K562 (cell line): ENCODE results near the gene ACBD3. TPM values are rescaled to one million over a fixed set of nuclear protein-coding genes. Genes with fewer than 3 reads are reported as not detected.
A peak's percentile ranks its signal among the peaks of the same experiment; 100 is the strongest.

ENCODE experiments used
- ATAC-seq: fragments of 200-7000 bp; cut with Tn5 transposase; 3 replicates; pipeline ENCODE4 v1.9.1; 2020; ENCODE audit warnings: moderate library complexity
- BruUV-seq: library from RNA; stranded (reverse); fragments of 400-500 nt; replicated peaks from 2 replicates; lab custom pipeline; 2021; lab: Mats Ljungman, UMichigan
- CTCF ChIA-PET: fragments of 300-600 bp; formaldehyde crosslinking; extraction: SDS; loops from one replicate; lab custom pipeline; 2021; ENCODE audit warnings: low intra/inter-chr PET ratio; lab: Yijun Ruan, JAX
- POLR2A ChIA-PET: fragments of 300-600, 350-650 bp; sonication (Branson Sonifier 250); formaldehyde crosslinking; extraction: SDS; loops from one replicate; lab custom pipeline; 2021; ENCODE audit warnings: antibody characterized with exemption, inconsistent platforms; lab: Yijun Ruan, JAX
- DNase-seq, 4 experiments: peaks; one replicate each; pipeline versions ENCODE4 v3.0.0 to v3.0.0-alpha.2; 2011 to 2018; ENCODE audit warnings: low spot score in 3 of 4, mixed read lengths in 3 of 4; ENCODE audit errors: extremely low read depth in 1 of 4
- FAIRE-seq: peaks from 2 replicates; lab custom pipeline; 2011; peaks lifted over from hg19 to GRCh38; lab: Jason Lieb, UNC
- H2AFZ ChIP-seq: 2 replicates; pipeline ENCODE4 v1.6.0; 2011; ENCODE audit warnings: low read depth, low read length, control low read depth, inconsistent platforms
- H3K27ac ChIP-seq: fragments of 200-600 bp; 3 replicates; pipeline ENCODE4 v1.8.0; 2011; ENCODE audit warnings: low read depth, mild to moderate bottlenecking, control low read depth, inconsistent platforms, low read length, moderate library complexity, mixed read lengths; ENCODE audit errors: extremely low read depth
- H3K27me3 ChIP-seq, 2 experiments: fragments of 300-600 bp in 1 of 2; 2 replicates in 1 of 2; 3 replicates in 1 of 2; pipeline versions ENCODE4 v1.6.0 to v1.8.0; 2011; ENCODE audit warnings: inconsistent platforms in 2 of 2, low read length in 2 of 2, mild to moderate bottlenecking in 1 of 2, mixed read lengths in 1 of 2, moderate library complexity in 1 of 2; ENCODE audit not compliant: control insufficient read depth in 2 of 2, insufficient read depth in 2 of 2
- H3K36me3 ChIP-seq: fragments of 300-600 bp; 3 replicates; pipeline ENCODE4 v1.8.0; 2011; ENCODE audit warnings: mild to moderate bottlenecking, low read length, inconsistent platforms; ENCODE audit not compliant: control insufficient read depth, insufficient read depth
- H3K4me1 ChIP-seq, 2 experiments: fragments of 200-600 bp in 1 of 2; replicated peaks in 1 of 2; 2 replicates in 1 of 2; 3 replicates in 1 of 2; pipeline versions ENCODE4 v1.5.1 to v1.8.0; 2011; ENCODE audit warnings: inconsistent platforms in 2 of 2, low read length in 2 of 2, mild to moderate bottlenecking in 1 of 2, mixed read lengths in 1 of 2, moderate library complexity in 1 of 2; ENCODE audit not compliant: control insufficient read depth in 2 of 2, insufficient read depth in 2 of 2
- H3K4me2 ChIP-seq: 2 replicates; pipeline ENCODE4 v1.6.1; 2011; ENCODE audit warnings: low read length, control low read depth, inconsistent platforms, mixed read lengths; ENCODE audit not compliant: insufficient read depth
- H3K4me3 ChIP-seq: fragments of 200-600 bp; sonication (generic), shearing (Covaris generic); 2 replicates; pipeline ENCODE4 v1.5.1; 2016; ENCODE audit warnings: control low read depth, inconsistent platforms
- H3K79me2 ChIP-seq: fragments of 200-600 bp; 3 replicates; pipeline ENCODE4 v1.8.0; 2011; ENCODE audit warnings: low read length, inconsistent platforms; ENCODE audit not compliant: control insufficient read depth, insufficient read depth
- H3K9ac ChIP-seq, 2 experiments: 2 replicates each; pipeline versions ENCODE4 v1.6.0 to v1.6.1; 2011; ENCODE audit warnings: low read depth in 2 of 2, low read length in 2 of 2, control low read depth in 1 of 2, inconsistent platforms in 1 of 2, mild to moderate bottlenecking in 1 of 2, mixed read lengths in 1 of 2; ENCODE audit not compliant: insufficient read depth in 1 of 2
- H3K9me1 ChIP-seq: one replicate; pipeline ENCODE4 v1.6.0; 2011; ENCODE audit warnings: inconsistent platforms, mild to moderate bottlenecking, low read length, moderate library complexity; ENCODE audit not compliant: control insufficient read depth, insufficient read depth
- H3K9me3 ChIP-seq: replicated peaks from 2 replicates; pipeline ENCODE4 v1.5.1; 2011; ENCODE audit warnings: low read depth, low read length, inconsistent platforms; ENCODE audit not compliant: control insufficient read depth, insufficient read depth
- H4K20me1 ChIP-seq: replicated peaks from 2 replicates; pipeline ENCODE4 v1.6.1; 2011; ENCODE audit warnings: low read length, inconsistent platforms, mixed read lengths; ENCODE audit not compliant: control insufficient read depth, insufficient read depth
- EGR1 ChIP-seq: fragments of 450-650 bp; conservative IDR thresholded peaks from 2 replicates; pipeline ENCODE4 v1.6.1; 2017; ENCODE audit warnings: mild to moderate bottlenecking
- HMG20B ChIP-seq: fragments of 250-450 bp; sonication (Bioruptor Pico); IDR thresholded peaks from 2 replicates; pipeline ENCODE4 v1.5.0; 2021; ENCODE audit warnings: mild to moderate bottlenecking
- KDM1A ChIP-seq, 2 experiments: fragments of 450-650 bp; IDR thresholded peaks; 2 replicates each; pipeline ENCODE4 v1.6.1; 2016; ENCODE audit warnings: mild to moderate bottlenecking in 2 of 2
- MEIS2 ChIP-seq: fragments of 450-650 bp; IDR thresholded peaks from 2 replicates; pipeline ENCODE4 v1.6.1; 2014; ENCODE audit warnings: mild to moderate bottlenecking; ENCODE audit not compliant: partially characterized antibody
- NFATC3 ChIP-seq: fragments of 450-650 bp; IDR thresholded peaks from 2 replicates; pipeline ENCODE4 v1.6.1; 2017; ENCODE audit warnings: mild to moderate bottlenecking
- NFXL1 ChIP-seq: fragments of 450-650 bp; formaldehyde crosslinking; IDR thresholded peaks from 2 replicates; pipeline ENCODE4 v1.4.0; 2021; ENCODE audit warnings: mild to moderate bottlenecking
- POLR2AphosphoS5 ChIP-seq: IDR thresholded peaks from 2 replicates; pipeline ENCODE4 v1.6.1; 2011; ENCODE audit warnings: mild to moderate bottlenecking, low read depth, low read length, moderate library complexity; ENCODE audit not compliant: control insufficient read depth, insufficient read depth
- PRPF4 ChIP-seq: fragments of 200-400 bp; formaldehyde crosslinking; IDR thresholded peaks from one replicate; pipeline ENCODE4 v1.6.1; 2017; ENCODE audit warnings: low read length, low read depth, mild to moderate bottlenecking; ENCODE audit not compliant: insufficient read depth, poor library complexity, severe bottlenecking
- WGBS: fragments of 100-300 bp; shearing (Covaris generic); methylation state at CpG from one replicate; pipeline ENCODE4 v1.1.6; 2016; ENCODE audit warnings: low coverage, mixed read lengths; ENCODE audit not compliant: insufficient coverage; ENCODE audit errors: missing lambda C conversion rate; 5-methylcytosine and 5-hydroxymethylcytosine counted together
- in situ Hi-C: fragments of 300-500 bp; cut with MboI; formaldehyde crosslinking; loops from 4 replicates; pipeline ENCODE4 v1.15.0; 2018; ENCODE audit warnings: inconsistent platforms, mixed read lengths
- intact Hi-C: fragments of 100-400 bp; cut with micrococcal nuclease; formaldehyde crosslinking; loops from 2 replicates; pipeline ENCODE4 v1.14.2; 2022
- polyA plus RNA-seq, 8 experiments: library from polyadenylated mRNA; depleted of rRNA in 4 of 8; stranded (reverse) in 5 of 8; unstranded in 3 of 8; fragments of >200 nt; fragmentation: Nextera tagmentation in 2 of 8; fragmentation: Illumina TruSeq in 1 of 8; extraction: Ambion mirVana in 2 of 8; extraction: Trizol in 1 of 8; gene quantifications; 2 replicates each; pipeline versions ENCODE4 v1.2.1 to v1.2.3, GENCODE V29; 2011 to 2014; ENCODE audit warnings: inconsistent platforms in 1 of 8, missing spikeins in 1 of 8
- total RNA-seq, 7 experiments: library from RNA; depleted of rRNA in 6 of 7; stranded (reverse); fragments of >200 nt in 6 of 7; fragmentation: Illumina TruSeq in 2 of 7; extraction: Trizol in 2 of 7; gene quantifications; 2 replicates each; pipeline versions ENCODE4 v1.2.1 to v1.2.3, GENCODE V29; 2011 to 2021; ENCODE audit warnings: low replicate concordance in 1 of 7
- TF ChIP-seq, protein P1 (sequence below): sonication (generic); formaldehyde crosslinking; IDR thresholded peaks from 2 replicates; pipeline ENCODE4 v1.8.1; 2023; ENCODE audit warnings: mild to moderate bottlenecking, missing genetic modification reagents

ACBD3 gene
- total and polyA plus RNA-seq, 9 of the 15 experiments (the other 6 are each of a cell fraction or from before 2014, with no cell fraction given) = 11.1 to 36.7 (median 26.9) TPM

DNA sequence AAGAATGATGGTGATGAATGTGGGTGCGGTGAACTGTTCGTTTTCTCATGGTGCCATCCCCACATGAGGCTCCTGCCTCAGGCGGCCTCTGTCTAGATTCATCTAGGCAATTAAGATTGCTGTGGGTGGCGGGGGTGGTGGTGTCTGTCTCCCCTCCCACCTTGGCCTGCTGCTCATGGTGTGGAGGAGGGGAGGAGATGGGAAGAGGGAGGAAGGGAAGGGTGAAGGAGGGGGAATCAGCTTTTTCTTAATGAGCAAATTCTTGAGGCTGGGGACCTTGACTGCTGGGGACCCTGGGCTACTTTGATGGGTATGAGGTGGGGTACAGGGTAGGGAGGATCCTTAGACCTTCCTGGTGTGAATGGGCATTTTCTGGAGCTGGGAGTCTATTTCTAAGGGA lies 68.2 kb downstream of the ACBD3 start:
- peaks cover 12 to 38% of the 10 kb centered on the region in 2 experiments; a peak in 4 of 5 replicates for H3K4me1 ChIP-seq
- BruUV-seq = no TSS peak
- no peak for FAIRE-seq
- H3K27ac ChIP-seq = no peak overlapping the region
- H3K36me3 ChIP-seq = no peaks in the 10 kb centered on the region
- TF ChIP-seq MEIS2 (peak; percentile 13), NFXL1 (CRISPR knock-in tag) (no peak), HMG20B (CRISPR knock-in tag) (no peak), EGR1 (peak; percentile 83), POLR2AphosphoS5 (no peak)
- TF ChIP-seq, all 486 proteins: peak for 2
- CTCF ChIA-PET = no interaction called here
- intact Hi-C loops (no loop called here), in situ Hi-C loops (loop anchor here (5.0 kb wide), 1 partner anchor 41 kb away; no protein-coding TSS in a partner anchor)
- Histone ChIP-seq H3K9me1 (no peaks in the 10 kb centered on the region), H2AFZ (no peak overlapping the region), H3K79me2 (no peaks in the 10 kb centered on the region), H3K4me3 (no peak overlapping the region), H3K9me3 (no peaks in the 10 kb centered on the region), H3K4me2 (no peak overlapping the region), H4K20me1 (no peaks in the 10 kb centered on the region), H3K9ac (peak overlapping the region in 1 of 2 experiments; percentile 24; a peak in 1 of 4 replicates), H3K27me3 (no peaks in the 10 kb centered on the region)
- ATAC-seq = no peak
- DNase-seq = no peak
- 57% methylated on average over 4 of the region's 4 CpGs for WGBS
- POLR2A ChIA-PET = interaction anchor here (1.2 kb wide), 1 partner anchor 79 kb away, joined by 5 read pairs; no protein-coding TSS in a partner anchor

DNA sequence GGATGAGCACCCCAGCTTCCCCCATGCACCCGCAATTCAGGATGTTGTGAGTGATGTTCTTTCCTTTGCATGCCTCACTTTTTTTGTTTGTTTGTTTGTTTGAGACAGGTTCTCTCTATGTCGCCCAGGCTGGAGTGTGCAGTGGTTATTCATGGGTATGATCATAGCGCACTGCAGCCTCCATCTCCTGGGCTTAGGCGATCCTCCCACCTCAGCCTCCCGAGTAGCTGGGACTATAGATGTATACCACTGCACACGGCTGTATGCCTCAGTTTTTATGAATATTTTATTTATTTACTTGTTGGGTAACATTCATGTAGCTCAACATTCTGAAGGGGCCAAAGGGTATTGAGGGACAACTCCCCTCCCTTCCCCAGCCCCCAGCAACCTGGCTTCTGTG lies 69.2 kb downstream of the ACBD3 start:
- Histone ChIP-seq H2AFZ (no peak overlapping the region), H3K79me2 (no peaks in the 10 kb centered on the region), H3K9me1 (no peaks in the 10 kb centered on the region), H4K20me1 (no peaks in the 10 kb centered on the region), H3K9ac (peak overlapping the region in 1 of 2 experiments; percentile 67; a peak in 1 of 4 replicates), H3K27me3 (no peaks in the 10 kb centered on the region), H3K4me3 (no peak overlapping the region), H3K27ac (no peak overlapping the region), H3K9me3 (no peaks in the 10 kb centered on the region), H3K4me1 (peaks cover 17 to 35% of the 10 kb centered on the region in 2 experiments), H3K36me3 (no peaks in the 10 kb centered on the region), H3K4me2 (no peak overlapping the region)
- no TSS peak for BruUV-seq
- ATAC-seq (no peak), DNase-seq (no peak), FAIRE-seq (no peak)
- ChIA-PET POLR2A (interaction anchor here (0.5 to 1.3 kb wide), 5 partner anchors 24 to 406 kb away, joined by 3 to 4 read pairs (median 3); no protein-coding TSS in a partner anchor), CTCF (no interaction called here)
- intact Hi-C loops (no loop called here), in situ Hi-C loops (loop anchor here (5.0 kb wide), 1 partner anchor 40 kb away; no protein-coding TSS in a partner anchor)
- WGBS = 69% methylated on average over 6 of the region's 6 CpGs
- no peak for TF ChIP-seq PRPF4
- peak in 1 of 2 experiments; percentile 33; a peak in 1 of 4 replicates for TF ChIP-seq KDM1A (IDR thresholded peaks at IDR 0.05)
- no peak for TF ChIP-seq NFATC3
- TF ChIP-seq, protein P1, sequence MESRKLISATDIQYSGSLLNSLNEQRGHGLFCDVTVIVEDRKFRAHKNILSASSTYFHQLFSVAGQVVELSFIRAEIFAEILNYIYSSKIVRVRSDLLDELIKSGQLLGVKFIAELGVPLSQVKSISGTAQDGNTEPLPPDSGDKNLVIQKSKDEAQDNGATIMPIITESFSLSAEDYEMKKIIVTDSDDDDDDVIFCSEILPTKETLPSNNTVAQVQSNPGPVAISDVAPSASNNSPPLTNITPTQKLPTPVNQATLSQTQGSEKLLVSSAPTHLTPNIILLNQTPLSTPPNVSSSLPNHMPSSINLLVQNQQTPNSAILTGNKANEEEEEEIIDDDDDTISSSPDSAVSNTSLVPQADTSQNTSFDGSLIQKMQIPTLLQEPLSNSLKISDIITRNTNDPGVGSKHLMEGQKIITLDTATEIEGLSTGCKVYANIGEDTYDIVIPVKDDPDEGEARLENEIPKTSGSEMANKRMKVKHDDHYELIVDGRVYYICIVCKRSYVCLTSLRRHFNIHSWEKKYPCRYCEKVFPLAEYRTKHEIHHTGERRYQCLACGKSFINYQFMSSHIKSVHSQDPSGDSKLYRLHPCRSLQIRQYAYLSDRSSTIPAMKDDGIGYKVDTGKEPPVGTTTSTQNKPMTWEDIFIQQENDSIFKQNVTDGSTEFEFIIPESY (CRISPR knock-in tag) = peak; percentile 80
